Left cardiac atrium (tissue), 4 donors: ENCODE measurements around the gene CTNNA3. TPM values are rescaled to one million over a fixed set of nuclear protein-coding genes. Genes with fewer than 3 reads are reported as not detected.
A peak's percentile ranks its signal among the peaks of the same experiment; 100 is the strongest.

Experiments
- ATAC-seq, 2 donors: fragments of 200-7000 bp; cut with Tn5 transposase; one replicate each; pipeline ENCODE4 v1.9.1; 2020; ENCODE audit warnings: mild to moderate bottlenecking in 2 of 2, moderate library complexity in 2 of 2
- DNase-seq: peaks from one replicate; pipeline ENCODE4 v3.0.0-alpha.2; 2020
- intact Hi-C, 2 donors: fragments of 100-400 bp; cut with DNase I; formaldehyde crosslinking; loops; one replicate each; pipeline versions ENCODE4 v1.14.1 to v1.15.1; 2022 to 2023
- total RNA-seq, 2 donors: library from RNA; stranded (reverse); fragmentation: NEBNext Ultra II Directional; extraction: Animal tissue kit (Norgen Biotek cat#: 25700); gene quantifications; one replicate each; pipeline ENCODE4 v1.2.1, GENCODE V29; 2021
- donor health status: DM: no; HTN: yes; CAD: no.
- donor health status: DM: no; HTN: yes; CAD: no; lungs with severe emphysema.
- donor health status: DM: yes; HTN: yes; CAD: no.
- donor health status: Dilated cardiomyopathy.

The CTNNA3 gene
- total RNA-seq, 2 donors from 2014 or later = 42.3 to 48.7 TPM

GRCh38 chr10:66713387-66713786 is 982.6 kb downstream of the CTNNA3 start:
- ATAC-seq = no peak
- DNase-seq = no peak
- intact Hi-C loops = no loop called here

- DNase-seq (no peak), ATAC-seq (no peak)
- intact Hi-C loops = no loop called here
Measured at GRCh38 chr10:66698069-66698468, 997.9 kb downstream of the CTNNA3 start.

DNA sequence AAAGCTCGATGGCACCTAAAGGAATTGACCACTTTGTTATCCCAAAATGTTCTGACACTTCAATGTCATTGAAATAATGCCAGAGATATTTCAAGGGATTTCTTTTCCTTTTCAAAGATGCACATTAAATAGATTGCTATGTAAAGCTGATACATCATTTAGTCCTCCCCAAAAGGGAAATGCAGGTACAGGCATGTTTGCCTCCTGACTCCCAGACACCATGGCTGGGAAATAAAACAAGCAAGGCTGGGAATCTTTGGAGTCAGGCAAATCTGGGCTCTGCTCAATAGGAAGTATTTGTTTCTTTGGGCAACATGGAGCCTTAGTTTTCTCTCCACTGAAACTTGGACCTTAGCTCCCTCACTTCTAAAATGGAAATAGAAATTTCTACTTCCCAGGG is 1000.9 kb downstream of the CTNNA3 start:
- ATAC-seq (no peak), DNase-seq (no peak)
- intact Hi-C loops = no loop called here

- ATAC-seq (no peak), DNase-seq (no peak)
- intact Hi-C loops = no loop called here
Measured at GRCh38 chr10:66684581-66684980, 1011.4 kb downstream of the CTNNA3 start.

DNA sequence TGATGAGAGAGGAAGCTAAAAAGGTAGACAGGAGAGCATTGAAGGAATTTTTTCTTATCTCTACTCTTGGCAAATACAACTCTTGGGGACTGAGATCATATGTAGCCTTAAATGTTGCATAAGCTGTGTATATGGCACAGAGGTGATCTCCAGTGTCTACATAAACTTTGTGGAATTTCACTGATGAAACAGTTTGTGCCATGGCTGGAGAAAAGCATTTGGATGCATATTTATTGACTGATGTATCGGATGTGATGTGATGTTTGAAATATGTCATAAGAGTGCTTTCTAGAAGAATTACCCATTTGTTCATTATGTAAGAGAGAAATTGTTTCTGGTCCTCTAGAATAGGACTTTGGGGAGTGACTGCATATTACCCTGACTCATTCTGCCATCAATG is 1015.1 kb downstream of the CTNNA3 start:
- DNase-seq (no peak), ATAC-seq (no peak)
- intact Hi-C loops = no loop called here

DNA sequence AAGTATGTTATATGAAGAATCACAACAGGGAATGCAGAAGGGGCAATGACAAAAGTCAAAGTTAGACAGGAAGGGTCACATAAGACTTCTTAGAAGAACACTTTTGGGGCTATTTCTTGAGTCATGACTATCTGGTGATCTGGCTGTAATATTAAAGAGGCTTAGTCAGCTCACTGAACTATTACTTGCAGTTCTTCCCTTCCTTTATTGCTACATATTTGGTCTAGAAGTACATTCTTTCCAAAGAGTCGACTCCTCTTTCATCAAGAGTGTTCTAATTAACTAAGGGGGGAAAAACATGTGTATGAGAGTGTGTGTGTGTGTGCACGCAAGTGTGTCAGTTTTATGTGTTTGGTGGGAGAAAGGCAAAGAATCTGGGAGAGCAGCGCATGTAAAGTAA is 1017.5 kb downstream of the CTNNA3 start:
- DNase-seq (no peak), ATAC-seq (no peak)
- intact Hi-C loops = no loop called here

DNA sequence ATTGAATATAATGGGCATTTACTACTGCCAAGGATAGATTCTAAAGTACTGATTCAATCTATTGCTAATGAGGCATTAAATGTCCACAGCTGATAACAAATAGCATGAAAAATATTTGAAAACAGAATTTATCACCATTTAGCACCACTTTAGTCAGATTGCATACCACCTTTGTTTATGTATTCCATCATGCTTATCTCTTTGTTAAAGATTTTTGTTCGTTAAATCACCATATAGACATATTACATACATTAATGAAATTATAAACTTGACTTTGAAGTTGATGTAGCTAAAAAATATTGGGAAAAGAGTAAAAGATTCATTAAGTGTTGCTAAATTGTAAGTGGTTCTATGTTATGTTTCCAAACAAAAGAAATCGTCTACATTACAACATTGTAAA is 1022.9 kb downstream of the CTNNA3 start:
- ATAC-seq (no peak), DNase-seq (no peak)
- intact Hi-C loops = no loop called here

- DNase-seq (no peak), ATAC-seq (no peak)
- intact Hi-C loops = no loop called here
Measured at GRCh38 chr10:66671562-66671961, 1024.4 kb downstream of the CTNNA3 start.

GRCh38 chr10:66671064-66671463 is 1024.9 kb downstream of the CTNNA3 start:
- intact Hi-C loops = no loop called here
- no peak for DNase-seq
- ATAC-seq = no peak

GRCh38 chr10:66656499-66656898 is 1039.5 kb downstream of the CTNNA3 start:
- DNase-seq (no peak), ATAC-seq (no peak)
- intact Hi-C loops = no loop called here

GRCh38 chr10:66654861-66655260 is 1041.1 kb downstream of the CTNNA3 start:
- ATAC-seq (no peak), DNase-seq (no peak)
- intact Hi-C loops = no loop called here

DNA sequence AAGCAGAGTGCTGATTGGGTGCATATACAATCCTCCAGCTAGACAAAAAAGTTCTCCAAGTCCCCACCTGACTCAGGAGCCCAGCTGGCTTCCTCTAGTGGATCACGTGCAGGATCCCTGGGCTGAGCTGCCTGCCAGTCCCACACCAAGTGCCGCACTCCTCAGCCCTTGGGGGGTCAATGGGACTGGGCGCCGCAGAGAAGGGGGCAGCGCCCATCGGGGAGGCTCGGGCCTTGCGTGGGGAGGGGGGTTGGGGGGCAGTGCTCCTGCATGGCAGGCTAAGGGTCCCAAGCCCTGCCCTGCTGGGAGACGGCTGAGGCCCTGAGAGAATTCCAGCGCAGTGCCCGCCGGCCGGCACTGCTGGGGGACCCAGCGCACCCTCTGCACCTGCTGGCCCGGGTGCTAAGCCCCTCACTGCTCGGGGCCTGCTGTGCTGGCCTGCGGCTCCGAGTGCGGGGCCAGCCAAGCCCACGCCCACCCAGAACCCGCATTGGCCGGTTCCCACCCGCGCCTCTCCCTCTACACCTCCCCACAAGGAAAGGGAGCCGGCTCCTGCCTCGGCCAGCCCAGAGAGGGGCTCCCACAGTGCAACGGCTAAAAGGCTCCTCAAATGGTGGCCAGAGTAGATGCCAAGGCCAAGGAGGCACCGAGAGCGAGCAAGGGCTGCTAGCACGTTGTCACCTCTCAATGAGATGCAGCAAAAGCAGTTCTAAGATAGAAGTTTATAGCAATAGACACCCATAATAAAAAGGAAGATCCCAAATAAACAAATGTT is 1044.5 kb downstream of the CTNNA3 start:
- ATAC-seq = no peak
- intact Hi-C loops = no loop called here
- DNase-seq = no peak

GRCh38 chr10:66649626-66650025 is 1046.4 kb downstream of the CTNNA3 start:
- intact Hi-C loops = no loop called here
- no peak for ATAC-seq

DNA sequence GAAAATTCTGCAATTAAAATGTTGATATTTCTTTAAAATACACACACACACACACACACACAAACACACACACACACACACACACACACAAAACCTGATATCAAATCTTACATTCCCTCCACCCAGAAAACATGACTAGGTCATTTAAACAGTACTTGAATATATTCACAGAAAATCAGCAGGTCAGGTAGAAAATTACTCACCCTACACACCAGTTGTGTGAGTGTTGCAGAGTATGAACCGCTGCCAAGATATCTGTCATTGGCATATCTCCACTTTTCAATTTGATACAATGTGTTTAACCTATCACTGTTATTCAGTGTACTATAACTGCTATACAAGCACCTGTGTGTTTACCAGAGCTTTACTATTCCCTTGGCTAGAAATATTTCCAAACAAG is 1053.8 kb downstream of the CTNNA3 start:
- intact Hi-C loops = no loop called here
- ATAC-seq (no peak), DNase-seq (no peak)

More at GRCh38 chr10:66649626-66650025, 1046.4 kb downstream of the CTNNA3 start:
- no peak for DNase-seq

GRCh38 chr10:66639371-66639770 is 1056.6 kb downstream of the CTNNA3 start:
- DNase-seq = no peak
- intact Hi-C loops = no loop called here
- ATAC-seq = no peak

- DNase-seq (no peak), ATAC-seq (peak; percentile 23 to 36)
- intact Hi-C loops = no loop called here
Measured at GRCh38 chr10:66637273-66638036, 1058.5 kb downstream of the CTNNA3 start.

- intact Hi-C loops = no loop called here
- ATAC-seq = no peak
- no peak for DNase-seq
Measured at GRCh38 chr10:66629996-66630395, 1066.0 kb downstream of the CTNNA3 start.

DNA sequence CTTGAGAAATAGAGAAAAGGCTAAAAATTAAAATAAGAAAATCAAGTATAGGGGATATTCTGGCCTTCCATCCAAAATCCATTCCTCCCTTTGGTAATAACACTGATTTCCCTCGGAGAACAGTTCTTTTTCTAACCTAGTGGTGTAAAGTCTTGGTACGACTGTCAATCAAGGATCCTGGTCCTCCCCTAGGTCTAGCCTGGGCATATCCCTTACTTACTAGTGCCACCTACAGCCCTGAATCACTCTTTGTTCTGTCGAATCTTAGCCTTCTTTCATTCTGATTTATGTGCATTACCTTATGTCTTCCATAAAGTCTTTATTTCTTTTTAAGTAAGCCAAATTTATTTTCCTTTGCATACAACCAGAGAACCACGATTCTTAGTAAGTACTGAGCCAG is 1068.8 kb downstream of the CTNNA3 start:
- ATAC-seq = peak in 1 of 2 donors; percentile 73
- intact Hi-C loops = no loop called here

GRCh38 chr10:66625709-66626590 is 1070.0 kb downstream of the CTNNA3 start:
- ATAC-seq (no peak), DNase-seq (no peak)
- intact Hi-C loops = no loop called here

More for the DNA sequence above, 1068.8 kb downstream of the CTNNA3 start:
- DNase-seq = no peak

GRCh38 chr10:66622050-66622449 is 1073.9 kb downstream of the CTNNA3 start:
- ATAC-seq (no peak), DNase-seq (no peak)
- intact Hi-C loops = no loop called here
